Stimulated activated CD4-positive, alpha-beta T cell treated with anti-CD3 and anti-CD28 coated beads, TNF-alpha, amount 100 ng/mL, for 4 hours (primary cell): ENCODE data around the gene CARD9.

Source experiments
- DNase-seq, 3 experiments: peaks; one replicate each; pipeline ENCODE4 v3.0.0-alpha.2; 2020; ENCODE audit warnings: low read depth in 3 of 3

CARD9 gene

DNA sequence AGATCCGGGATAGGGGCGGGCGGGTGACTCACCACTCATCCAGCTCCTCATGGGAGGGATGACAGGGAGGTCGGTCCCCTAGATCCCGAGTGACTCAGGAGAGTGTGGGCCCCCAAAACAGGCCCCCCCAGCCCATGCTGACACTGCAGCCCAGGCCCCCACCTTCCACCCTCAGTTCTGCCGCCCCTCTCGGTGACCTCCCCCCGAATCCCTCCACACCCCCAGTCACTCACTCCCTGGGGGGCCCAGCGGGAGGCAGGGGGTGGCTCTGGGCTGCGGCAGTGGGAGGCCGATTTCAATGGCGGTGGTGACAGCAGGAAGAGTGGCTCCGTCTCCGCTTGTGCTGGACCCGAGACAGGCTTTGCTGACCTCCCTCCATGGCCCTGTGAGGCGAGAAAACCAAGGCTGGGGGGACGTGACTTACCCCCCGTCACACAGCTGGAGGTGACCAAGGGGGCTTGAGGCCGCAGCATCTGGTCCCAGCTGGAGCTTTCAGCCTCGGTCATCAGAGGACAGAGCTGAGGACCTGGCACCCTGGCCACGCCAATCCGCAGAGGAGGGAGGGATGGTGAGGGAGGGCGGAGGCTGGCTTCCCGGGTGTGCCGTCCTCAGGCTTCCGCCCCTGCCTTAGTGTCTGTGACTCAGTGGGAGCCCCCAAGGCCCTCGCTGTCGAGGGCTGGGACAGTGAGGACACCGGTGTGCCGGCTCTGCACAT is 37.2 kb downstream of the CARD9 start:
- DNase-seq = no peak

DNA sequence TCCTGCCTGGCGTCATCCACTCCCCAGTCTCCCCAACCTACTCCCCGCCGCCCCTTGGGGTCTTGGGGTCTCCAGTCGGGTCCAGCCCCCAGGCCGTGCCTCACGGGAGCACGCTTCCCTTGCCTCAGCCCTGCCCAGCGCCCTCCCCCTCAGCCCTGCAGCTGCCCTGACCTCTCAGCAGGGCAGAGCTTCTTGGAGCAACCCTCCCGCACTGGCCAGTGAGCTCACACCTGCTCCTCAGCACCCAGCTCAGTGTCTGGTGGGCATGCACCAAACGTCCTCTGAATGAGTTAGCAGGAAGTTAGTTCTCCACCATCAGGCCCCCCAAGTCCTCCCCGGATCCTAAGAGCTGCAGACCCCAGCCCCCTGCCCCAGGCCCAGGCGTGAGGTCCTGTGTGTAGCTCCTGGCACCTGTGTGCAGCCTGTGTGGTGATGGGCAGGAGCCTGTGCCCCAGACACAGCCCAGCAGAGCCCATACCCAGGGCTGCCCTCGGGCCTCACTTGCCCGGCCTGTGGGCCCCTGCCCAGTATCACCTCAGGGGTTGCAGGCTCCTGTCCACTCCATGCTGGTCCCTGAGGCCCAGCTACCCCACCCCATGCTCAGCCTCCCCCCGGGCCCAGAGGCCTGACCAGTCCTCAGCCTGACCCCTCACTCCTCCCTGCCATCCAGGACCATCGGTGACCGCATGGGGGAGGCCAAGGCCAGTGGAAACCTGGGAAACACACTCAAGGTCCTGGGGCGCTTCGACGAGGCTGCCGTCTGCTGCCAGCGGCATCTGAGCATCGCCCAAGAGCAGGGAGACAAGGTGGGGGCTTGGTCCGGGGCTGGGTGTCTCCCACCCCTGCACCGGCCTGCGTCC is 37.9 kb downstream of the CARD9 start:
- DNase-seq = no peak

DNA sequence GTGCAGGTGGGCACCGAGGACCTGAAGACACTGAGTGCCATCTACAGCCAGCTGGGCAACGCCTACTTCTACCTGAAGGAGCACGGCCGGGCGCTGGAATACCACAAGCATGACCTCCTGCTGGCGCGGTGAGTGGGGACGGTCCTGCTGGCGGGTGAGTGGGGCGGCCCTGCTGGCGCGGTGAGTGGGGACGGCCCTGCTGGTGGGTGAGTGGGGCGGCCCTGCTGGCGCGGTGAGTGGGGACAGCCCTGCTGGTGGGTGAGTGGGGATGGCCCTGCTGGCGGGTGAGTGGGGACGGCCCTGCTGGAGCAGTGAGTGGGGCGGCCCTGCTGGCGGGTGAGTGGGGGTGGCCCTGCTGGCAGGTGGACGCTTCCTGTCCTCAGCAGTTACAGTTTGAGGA is 38.9 kb downstream of the CARD9 start:
- no peak for DNase-seq

DNA sequence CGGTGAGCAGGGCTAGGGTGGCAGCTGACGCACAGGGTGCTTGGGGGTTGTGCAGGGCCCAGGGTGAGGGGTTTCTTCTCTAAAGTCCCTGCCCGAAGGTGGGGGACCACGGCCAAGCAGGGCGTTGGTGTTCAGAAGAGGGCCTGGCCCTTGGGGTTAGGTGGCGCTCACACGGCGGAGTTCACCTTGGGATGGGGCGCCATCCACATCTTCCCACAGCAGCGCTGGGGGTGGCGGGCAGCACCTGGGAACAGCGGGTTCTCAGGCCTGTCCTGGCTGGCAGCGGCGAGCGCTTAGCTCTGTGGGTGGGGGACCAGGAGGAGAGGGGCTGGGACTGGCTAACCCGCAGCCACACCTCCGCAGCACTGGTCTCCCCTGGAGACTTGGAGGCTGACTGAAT is 40.0 kb downstream of the CARD9 start:
- DNase-seq = no peak

DNA sequence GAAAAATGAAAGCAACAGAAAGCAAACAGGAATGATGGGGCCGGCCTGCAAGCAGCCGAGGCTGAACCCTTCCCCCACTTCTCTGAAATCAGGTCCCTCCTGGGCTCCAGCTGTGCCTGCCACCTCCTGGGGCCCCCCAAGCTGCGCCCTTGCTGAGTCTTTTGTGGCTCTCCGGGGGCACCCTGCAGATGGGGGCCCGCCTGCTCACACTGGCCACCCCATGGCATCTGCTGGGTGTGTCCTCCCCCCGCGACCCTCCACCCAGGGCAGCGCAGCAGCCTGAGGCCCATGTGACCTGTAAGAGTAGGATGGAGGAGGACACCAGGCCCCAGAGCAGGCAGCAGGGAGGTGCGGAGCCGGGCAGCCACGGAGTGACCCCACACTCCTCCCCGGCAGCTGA is 40.4 kb downstream of the CARD9 start:
- no peak for DNase-seq

DNA sequence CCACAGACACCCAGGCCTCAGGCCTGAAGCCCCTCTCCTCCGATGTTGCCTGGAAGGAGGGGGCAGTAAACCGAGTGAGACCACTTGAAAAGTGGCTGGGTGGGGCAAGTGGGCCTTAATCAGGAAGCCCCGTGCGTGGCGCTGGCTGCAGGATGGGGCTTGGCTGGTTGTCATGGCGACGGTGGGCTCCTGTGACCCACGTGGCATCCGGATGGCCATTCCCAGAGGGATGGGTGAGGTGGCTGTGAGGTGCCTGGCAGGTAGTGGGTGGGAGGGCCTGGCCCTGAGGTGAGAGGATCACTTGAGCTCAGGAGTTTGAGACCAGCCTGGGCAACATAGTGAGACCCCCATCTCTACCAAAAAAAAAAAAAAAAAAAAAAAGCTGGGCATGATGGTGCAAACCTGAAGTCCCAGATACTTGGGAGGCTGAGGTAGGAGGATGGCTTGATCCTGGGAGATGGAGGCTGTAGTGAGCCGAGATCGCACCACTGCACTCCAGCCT is 40.9 kb downstream of the CARD9 start:
- DNase-seq = no peak

DNA sequence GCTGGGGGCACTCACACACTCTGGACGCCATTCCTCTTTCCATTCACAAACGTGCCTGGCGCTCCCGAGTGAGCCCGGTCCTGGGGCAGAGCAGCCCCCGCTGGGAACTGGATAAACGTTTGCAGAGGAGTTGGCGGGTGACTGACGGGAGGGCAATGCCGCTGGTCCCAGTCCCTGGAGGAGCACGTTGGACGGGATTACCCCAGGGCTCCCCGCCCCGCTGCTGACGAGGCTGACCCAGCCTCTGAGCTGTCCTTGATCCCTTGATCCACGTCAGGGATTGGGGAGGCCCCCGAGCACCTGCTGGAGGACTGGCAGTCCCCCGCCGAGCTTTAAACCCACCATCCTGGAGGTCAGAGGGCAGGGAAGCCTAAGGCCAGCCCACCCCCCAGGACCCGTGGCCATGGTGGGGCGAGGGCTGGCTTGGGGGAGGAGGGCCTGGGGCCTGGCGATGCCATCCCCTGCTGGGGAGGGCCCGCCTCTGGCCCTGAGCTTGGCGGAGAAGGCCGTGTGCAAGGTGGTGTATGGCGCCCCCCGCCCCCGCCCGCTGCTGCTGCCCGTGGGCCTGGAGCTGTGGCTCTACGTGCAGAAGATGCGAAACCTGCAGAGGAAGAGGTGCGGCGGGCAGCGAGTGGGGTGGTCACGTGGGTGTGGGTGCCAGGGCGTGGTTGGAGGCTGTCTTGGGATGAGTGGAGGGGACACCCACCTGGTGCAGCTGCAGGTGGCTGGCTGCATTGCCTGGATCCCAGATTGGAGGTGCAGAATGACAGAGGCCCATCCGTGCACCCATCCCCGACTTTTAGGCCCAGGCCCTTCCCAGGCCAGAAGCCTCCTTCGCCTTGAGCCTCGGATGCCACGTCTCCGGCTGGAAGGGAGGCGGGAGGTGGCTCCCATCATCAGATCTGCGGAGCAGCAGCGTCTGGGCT is 41.6 kb downstream of the CARD9 start:
- DNase-seq = no peak

DNA sequence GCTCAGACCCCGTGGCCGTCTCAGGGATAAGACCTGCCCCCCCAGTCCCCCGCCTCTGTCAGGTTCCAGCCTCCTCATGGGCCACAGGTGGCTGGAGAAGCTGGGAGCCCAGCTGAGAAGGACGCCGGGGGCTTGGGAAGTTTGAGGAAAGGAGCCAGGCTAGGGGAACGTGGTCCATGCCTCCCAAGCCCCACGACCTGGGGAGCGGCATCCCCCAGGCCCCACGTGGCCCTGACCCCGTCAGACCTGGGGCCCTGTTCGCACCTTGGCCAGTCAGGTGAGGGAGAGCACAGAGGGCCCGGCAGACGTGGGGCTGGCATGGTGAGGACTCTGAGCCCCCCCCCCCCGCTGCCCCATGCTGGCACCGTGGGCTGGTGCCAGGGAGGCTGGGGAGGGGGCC is 42.4 kb downstream of the CARD9 start:
- no peak for DNase-seq

DNA sequence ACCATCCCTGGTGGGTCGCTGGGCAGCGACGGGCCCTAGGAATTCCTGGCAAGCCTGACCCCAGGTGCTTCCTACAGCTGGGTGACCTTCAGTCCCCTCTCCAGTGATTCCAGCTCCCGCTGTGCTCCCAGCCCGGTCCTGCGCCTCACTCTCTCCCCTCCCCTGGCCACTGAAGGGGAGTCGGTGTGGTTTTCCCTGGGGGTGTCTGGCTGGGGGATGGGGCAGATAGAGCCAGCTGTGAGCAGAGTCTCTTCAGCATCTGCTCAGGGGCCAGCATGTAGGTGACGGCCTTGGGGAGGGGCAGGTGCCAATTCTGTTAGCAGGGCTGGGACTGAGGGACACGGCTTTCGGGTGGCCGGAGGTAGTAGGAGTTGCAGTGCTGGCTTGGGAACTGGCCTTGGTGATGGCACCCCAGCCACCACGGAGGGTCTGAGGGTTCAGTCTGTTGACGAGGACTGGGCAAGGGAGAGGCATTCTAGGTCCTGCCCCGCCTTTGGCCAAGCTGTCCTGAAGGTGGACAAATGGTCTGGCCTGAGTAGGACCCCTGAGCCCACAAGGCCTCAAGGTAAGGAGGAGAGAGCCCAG is 43.0 kb downstream of the CARD9 start:
- DNase-seq = no peak

DNA sequence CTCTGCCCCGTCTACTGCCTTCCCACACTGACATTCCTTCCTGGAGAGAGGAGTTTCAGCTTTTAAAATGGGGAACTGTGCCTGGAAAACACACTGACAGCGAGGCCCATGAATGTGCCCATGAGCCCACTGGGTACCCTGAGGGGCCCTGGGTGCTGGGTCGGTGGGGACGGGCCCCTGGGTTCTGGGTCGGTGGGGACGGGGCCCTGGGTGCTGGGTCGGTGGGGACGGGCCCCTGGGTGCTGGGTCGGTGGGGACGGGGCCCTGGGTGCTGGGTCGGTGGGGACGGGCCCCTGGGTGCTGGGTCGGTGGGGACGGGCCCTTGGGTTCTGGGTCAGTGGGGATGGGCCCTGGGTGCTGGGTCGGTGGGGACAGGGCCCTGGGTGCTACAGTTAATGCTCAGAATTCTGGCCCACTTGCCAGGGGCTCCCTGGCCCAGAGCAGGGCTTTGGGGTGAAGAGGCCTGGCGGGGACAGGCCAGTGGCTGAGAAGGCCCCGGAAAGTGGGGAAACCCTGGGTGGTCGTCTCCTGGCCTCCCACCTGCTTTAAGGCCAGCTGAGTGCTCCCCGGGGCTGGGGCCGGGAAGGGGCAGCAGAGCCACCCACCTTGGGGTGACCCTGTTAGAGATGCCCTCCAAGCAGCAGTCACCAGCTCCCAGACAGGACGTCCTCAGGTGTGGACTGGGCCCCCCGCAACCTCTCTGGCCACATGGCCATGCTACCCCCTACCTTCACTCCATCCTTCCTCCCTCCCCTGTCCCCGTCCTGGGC is 43.6 kb downstream of the CARD9 start:
- no peak for DNase-seq

DNA sequence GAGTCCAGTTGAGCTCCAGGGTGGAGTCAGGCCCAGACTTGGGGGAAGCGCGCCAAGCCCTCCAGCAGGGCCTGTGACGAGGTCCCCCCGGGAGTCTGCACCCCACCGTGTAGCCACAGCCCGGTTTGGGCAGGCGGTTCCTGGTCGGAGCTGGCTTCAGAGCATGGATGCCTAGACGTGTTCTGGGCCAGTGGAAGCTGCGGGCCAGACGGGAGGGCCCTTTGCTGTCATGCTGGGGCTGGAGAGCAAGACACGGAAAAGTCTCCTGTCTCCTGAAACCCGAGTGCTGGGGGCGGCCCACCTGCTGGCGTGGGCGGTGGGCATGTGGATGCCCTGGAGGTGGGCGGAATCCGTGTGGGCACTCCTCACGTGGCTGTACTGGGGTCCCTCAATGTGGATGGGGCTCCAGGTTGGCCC is 44.2 kb downstream of the CARD9 start:
- no peak for DNase-seq

DNA sequence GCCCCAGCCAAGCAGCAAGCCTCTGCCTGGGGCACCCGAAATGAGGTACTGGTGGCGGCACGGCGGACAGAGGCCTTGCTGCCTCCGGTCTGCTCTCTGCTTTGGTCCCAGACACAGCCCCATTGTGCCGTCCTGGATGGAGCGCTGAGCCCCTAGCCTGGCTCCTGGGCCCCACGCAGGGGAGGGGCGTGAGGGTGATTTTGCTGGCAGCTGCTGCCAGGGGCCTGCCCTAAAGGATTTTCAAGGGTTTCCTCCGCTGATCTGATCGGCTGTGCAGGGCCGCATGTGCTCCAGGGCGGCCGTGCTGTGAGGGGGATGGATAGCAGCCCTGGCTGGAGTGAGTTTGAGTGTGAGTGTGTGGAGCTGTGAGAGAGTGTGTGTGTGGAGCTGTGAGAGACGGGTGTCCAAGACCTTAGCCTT is 44.8 kb downstream of the CARD9 start:
- DNase-seq = no peak

DNA sequence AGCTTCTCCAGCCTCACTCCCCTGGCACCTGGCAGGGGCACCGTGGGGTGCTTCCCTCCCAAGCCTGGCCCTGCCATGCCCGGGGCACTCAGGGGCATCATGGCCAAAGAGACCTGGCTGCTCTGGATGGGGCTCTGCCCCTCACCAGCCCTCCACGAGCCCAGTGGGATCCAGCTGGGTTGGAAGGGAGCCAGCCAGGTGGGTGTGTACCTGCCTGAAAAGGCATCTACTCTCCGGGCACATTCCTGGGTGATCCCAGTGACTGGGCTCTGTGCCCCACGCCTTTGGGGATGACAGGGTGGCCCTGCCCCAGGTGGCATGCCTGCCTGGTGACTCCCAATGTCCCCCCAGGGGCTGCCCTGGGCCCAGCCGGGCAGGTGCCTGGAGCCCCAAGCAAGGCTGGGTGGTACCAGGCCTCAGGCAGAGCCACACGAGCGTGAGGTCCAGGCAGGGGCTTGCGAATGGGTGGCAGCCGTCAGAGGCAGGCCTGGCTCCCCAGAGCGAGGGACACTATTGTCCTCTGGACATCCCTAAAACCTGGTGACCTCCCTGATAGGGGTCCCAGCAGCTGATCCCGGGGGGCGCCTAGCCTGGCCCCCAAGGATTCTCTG is 45.4 kb downstream of the CARD9 start:
- no peak for DNase-seq

DNA sequence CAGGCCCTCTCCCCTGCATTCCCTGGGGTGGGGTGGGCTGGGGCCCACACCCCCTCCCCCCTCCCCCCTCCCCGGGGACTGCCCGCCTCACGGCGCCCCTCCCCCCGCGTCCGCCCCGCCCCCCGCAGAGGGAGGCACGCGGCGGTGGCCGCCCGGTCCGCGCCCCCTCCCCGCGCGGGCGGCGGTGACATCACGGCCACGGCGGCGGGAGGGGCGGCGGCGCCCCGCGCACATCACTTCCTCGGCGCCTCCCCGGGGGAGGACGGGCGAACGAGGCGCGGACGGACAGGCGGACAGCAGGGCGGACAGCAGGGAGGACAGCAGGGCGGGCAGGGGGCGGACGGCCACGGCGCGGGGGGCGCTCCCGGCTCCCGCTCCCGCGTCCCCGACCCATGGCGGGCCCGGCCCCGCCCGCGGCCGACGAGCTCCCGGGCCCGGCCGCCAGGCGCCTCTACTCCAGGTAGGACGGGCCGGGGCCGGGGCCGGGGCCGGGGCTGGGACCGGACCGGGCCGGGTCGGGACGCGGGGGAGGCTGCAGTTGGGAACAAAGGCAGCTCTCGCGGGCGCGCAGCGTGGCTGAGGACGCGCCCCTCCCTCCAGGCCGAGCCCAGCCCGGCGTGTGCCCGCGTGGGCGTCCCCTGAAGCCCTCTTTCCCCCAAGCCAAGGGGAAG is 46.0 kb downstream of the CARD9 start, which contains the start of gene GPSM1:
TSS of gene GPSM1 (plus strand) at position 236 of the 671 bp plus-strand sequence. CDS start at position 393, 157 bp downstream.
- peak; percentile 14 to 45 (median 26) for DNase-seq

DNA sequence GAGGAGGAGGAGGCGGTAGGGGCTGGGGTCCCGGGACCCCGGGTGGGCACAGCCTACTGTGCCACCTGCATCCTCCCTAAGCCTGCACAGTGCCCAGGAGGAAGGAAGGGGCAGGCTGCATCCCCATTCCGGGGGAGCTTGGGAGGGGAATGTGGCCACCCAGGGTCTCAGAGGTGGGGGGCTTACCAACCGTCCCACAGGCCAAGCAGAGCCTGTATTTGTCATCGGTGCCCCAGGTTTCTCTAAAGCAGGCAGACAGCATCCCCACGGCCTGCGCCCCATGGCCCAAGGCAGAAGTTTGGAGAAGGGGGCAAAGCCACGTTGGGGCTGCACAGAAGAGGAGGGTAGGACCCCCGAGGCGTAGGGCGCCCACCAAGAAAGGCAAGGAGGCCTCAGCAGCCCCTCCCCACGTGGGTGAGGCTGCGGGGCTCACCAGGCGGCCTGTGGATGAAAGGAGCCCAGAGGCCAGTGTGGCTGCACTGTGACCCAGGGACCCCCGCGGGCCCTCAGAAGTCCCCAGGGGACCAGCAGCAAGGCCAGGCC is 46.6 kb downstream of the CARD9 start:
- DNase-seq = no peak

DNA sequence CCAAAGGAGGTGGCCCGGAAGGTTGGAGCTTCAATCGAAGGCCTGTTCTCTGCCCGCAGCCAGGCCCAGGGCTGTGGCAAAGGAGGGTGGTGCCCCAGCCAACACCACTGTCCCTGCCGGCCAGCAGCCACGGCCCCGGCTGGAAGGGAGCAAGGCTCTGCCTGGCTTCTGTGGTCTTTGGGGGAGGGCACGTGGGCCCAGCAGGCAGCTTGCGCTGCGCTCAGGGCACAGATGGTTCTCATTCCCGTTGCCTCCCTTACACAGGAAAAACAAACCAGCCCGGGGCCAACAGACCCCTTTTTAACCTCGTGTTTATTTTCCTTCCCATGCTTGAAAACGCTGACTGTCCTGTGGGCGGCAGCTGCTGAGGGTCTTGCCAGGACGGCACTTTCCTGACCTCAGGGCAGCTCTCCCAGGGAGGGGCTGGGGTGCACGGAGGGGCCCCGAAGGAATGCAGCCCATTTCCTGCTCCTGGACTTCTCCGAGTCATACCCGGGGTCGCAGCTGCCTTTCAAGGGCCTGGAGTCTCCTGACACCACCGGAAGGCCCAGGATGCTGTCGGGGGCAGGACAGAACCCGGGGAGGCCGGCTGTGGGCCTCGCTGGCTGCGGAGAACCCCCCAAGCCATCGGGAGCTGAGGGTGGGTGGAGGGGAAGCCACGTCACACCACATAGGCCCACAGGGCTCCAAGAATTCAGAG is 47.3 kb downstream of the CARD9 start:
- no peak for DNase-seq

DNA sequence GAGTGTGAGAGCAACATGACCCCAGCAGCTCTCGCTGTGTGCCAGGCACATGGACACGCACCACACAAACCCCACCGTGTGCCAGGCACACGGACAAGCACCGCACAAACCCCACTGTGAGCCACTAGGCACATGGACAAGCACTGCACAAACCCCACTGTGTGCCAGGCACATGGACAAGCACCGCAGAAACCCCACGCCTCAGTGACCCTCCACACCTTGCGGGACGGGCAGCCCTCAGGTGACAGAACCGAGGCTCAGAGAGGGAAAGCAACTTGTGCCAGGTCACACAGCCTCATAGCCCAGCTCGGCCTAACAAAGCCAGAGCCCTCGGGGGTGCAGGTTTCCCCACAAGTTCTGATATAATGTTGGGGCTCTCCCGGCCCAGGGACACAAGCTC is 48.1 kb downstream of the CARD9 start:
- no peak for DNase-seq

DNA sequence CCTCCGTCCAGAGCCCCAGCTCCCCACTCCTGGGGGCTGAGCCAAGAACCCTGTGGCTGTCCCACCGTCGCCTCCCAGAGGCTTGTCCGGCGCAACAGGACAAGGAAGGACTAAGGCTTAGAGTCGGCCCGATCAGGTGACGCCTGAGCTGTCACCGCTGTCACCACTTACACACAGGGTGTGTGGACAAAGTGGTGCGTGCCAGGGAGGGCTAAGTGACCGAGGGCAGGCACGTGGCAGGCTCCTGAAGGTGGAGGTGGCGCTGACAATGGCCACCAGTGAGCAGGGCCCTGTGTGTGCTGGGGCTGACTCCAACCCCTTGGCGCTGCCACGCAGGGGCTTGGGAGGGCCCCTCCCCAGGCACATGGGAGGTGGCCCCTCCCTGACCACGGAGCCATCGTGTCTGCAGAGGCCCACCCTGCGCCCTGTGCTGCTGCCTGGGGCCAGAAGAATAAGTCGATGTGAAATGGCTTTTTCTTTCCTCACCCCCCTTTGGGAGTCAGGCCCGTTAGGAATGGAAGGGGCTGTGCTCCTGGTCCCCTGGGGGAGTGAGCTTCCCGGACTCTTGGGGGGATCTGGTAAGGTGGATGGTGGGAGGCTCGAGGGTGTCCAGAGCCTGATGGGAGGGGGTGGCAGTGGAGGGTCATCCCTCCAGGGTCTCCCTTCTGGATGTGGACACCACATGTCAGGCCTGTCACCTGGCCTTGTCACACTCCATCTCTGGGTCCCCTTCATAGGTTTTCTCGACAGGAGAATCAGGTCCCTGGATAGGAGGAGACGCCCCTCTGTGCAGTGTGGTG is 48.8 kb downstream of the CARD9 start:
- no peak for DNase-seq
